NCI-H146 (cell line): Measurements from ENCODE around the gene RSPO4.
A peak's percentile ranks its signal among the peaks of the same experiment; 100 is the strongest.
"Not testable (repeated sequence)": the region's sequence is repeated elsewhere in the genome, so short reads cannot be mapped to it uniquely, and the experiment has no call there.

Experiments
- DNase-seq: peaks from one replicate; lab custom pipeline; 2025; lab: John Stamatoyannopoulos, UW

Gene RSPO4

DNA sequence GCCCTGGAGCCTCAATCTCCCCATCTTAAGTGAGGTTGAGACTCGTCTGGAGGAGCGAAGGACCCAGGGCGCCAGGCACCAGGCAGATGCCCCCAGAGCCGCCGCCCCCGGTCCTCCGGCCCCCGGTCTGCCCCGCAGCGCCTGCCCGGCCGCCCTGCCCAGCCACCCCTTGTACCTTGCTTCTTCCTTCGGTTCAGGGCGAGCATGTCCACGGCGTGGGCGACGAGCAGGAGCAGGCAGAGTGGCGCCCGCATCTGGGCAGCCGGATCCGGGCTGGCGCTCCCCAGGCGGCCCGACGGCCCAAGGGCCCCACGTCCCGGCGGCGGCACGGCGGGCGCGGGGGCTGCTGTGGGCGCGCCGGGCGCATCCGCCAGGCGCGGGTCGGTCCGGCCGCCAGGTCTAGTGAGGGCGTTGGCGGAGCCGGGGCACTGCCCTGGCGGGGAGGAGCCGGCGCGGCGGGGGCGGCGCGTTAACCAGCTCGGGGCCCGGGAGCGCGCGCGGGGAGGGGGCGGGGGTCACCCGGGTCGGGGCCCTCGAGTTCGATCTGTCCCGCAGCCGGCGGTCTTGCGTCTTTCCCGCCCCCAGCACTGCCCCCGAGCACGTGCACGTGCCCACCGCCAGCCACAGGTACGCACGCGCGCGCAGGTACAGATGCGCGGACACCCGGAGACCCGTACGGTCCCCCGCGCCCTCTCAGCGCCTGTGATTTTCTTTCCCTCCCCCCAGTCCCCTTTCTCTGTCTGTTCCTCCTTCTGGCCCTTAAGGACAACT lies at the start of gene RSPO4:
Gene RSPO4, minus strand, starts transcription at position 401 of the 771 bp plus-strand sequence. Its CDS starts 147 bp downstream, at position 254.
- peak; percentile 41 for DNase-seq

DNA sequence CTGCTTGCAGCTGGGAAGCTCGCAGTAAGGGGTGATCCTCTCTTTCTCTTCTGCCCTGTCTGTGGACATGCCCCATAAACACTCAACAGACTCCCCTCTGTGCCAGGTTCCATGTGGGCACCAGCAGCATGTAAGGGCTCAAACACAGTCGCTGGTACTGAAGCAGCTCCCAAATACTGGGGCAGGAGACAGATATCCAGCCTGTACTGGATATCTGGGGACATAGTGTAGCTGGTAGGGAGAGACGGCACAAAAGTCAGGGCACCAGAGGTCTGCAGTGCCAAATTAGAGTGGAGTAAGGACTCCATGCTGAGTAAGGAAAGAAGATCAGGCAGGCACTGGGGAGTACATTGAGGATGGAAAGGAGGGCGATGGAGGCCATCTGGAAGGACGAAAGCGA lies 48.3 kb upstream of the RSPO4 start:
- no peak for DNase-seq

DNA sequence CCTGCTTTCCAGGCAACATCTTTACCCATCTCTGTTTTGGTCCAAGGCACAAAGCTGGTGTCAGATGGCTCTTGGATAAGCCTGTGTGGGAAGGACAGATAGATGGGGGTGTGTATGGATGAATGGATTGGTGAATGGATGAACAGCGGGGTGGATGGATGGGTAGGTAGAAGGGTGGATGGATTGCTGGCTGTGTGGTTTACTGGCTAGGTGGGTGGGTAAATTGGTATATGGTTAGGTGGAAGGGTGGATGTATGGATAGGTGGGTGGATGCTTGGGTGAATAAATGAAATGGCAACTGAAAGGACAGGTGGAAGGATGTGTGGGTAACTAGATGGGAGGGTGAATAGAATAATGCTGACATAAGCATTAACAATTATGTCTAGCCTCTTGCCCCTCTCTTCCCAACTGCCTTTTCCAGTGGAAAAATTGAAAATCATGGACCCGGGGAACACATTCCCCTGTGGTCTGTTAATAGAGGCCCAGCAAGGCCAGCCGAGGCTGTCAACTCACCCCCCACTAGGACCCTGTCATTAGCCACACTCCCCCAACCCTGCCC lies 43.8 kb upstream of the RSPO4 start:
- DNase-seq, result no peak

DNA sequence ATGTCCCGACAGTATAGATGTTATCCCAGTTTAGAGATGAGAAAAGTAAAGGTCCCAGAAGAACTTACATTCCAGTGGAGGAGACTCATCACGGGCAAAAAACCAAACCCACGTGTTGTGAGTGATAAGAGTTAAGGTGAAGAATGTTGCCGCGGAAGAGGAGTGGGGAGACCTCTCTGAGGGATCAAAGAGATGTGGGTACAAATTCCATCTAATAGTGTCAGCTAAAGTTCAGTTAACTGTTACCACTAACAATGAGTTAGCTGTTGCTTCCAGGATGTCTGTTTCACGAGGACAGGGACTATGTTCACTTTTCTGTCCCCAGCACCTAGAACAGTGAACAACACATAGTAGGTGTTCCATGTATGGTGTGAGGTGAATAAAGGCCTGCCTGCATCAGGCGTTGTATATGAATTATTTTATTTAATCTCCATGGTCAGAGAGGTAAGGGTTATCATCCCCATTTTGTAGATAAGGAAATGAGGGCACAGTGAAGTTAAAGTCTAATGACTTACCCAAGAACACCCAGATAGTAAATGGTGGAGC lies 39.8 kb upstream of the RSPO4 start:
- DNase-seq, result no peak

DNA sequence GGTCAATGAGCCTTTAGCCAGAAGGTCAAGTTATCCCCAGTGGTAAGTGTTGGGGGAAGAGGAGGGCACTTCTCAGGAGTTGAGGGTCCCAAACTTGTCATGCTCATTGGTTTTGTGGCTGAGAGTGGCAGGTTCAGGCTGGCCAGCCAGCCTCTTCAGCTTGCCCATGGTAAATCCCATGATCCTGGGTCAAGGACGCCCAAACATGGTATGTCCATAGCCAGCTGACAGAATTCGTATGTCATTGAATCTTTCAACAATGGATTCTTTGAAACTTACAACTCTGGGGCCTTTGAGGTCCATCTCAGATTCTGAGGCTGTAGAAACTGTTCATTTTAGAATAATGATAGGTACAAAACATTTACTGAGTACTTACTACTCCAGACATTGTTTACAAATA lies 36.1 kb upstream of the RSPO4 start:
- DNase-seq, result no peak

DNA sequence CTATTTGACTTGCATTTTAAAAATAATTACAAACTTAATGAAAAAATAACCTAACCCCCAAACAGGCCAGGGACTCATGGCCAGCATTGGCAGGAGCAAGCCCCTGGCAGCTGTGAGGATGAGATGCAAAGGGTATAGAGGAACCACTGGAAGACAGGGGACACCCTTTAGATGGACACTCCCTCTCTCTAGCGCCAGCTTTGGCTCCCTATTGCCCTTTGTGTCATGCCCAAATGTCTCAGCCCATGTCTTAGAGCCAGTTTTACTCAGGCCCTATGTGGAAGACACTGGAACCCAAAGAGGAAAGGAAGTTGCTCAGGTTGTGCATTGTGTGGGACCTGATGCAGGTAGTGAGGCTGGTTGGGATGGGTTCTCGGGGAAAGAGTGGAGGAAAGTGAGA lies 34.9 kb upstream of the RSPO4 start:
- no peak for DNase-seq

DNA sequence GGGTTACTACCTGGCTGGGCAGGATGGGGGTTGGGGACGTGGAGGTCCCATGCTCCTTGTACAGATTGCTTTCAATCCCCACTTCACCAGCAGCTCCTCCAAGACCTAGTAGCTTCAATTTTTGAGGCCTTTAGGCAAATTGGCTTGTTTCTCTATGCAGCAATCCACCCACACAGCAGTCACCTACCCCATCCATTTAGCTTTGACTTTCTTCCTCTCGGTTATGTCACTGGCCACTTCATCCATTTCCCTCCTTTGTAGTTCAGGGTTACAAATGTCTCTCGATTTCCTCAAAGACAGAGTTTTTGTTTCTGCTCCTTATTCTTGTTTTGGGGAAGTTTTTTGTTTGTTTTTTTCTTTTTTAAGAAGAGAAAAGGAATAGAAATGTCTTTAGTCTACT lies 33.4 kb upstream of the RSPO4 start:
- DNase-seq, result no peak

DNA sequence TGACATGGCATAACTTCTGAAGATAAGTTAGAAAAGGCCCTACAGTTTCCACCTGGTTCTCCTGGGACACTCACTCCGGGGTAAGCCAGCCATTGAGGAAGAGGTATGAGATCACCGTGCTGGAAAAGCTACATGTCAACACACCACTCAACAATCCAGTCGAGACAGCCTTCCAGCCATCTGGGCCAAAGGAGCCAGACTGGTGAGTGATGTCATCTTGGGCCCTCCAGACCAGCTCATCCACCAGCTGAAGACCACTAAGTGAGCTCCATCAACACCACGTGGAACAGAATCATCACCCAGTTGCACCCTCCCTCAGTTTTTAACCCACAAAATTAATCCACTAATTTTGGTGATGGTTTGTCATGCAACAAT lies 32.3 kb upstream of the RSPO4 start:
- no peak for DNase-seq

DNA sequence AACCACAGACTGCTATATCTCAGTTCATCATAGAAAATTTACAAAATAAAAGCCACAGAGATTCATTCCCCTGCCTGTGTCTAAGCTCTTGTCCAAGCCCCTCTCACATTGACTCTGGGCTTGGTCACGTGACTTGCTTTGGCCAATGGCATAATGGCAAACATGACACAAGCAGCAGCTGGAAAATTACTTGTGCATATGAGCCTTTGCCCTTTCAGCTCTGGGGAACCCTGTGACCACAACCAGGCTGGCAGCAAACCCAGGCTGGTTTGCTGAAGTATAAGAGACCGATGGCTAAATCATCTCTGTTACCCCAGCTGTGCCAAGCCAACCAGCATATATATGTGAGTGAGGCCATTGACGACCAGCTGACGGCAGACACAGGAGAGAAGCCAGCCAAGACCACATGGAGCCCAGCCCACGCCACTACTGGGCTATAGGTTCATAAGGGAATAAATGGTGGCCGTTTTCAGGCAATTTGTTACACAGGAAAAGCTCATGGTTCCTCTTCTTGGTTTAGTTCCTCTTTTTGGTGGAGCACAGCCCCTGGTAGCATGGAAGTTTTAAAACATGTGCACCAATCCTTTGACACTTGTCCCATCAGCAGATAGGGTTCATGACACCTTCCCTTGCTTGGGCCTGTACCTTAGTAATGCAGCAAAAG lies 31.8 kb upstream of the RSPO4 start:
- DNase-seq, result no peak

DNA sequence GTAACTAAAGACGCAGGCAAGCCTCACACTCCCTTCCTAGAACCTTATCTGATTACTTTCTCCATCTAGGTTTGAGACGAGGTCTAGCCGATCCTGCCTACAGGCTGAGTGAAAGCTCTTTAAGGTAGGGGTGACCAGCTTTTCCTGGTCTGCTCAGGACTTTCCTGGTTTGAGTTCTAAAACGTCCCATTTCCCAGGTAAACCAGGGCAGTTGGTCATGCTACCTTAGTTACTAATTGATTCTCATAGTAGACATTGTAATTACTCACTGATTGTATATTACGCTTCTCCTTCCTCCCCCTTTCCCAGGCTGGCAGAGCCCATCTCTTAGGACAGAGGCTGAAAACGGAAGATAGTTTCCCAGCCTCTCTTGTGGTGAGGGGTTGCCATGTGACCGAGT lies 27.9 kb upstream of the RSPO4 start:
- DNase-seq, result no peak

DNA sequence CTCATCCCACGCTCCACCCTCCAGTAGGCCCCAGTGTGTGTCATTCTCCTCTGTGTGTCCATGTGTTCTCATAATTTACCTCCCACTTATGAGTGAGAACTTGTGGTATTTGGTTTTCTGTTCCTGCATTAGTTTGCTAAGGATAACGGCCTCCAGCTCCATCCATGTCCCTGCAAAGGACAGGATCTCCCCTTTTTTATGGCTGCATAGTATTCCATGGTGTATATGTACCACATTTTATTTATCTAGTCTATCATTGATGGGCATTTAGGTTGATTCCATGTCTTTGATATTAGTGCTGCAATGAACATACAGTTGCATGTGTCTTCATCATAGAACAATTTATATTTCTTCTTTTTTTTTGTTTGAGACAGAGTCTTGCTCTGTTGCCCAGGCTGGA lies 24.1 kb upstream of the RSPO4 start:
- not testable (repeated sequence) for DNase-seq

DNA sequence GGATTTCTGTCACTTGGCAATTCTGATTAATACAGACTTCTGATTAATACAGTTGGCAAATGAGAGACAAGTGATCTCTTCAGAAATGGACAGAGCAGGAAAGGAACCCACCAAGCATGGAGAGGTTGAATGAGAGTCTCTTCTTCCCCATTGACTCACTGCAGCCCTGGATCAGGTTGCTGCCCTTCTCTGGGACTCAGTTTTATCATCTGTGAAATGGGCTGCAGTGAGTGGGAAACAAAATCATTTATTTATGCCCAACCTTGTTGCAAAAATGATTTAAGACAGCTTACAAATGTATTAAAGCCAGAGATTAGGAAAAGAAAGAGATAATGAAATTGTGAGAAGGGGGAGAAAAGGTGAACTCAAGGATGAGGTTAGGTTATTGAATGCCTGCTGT lies 20.8 kb upstream of the RSPO4 start:
- DNase-seq, result no peak

DNA sequence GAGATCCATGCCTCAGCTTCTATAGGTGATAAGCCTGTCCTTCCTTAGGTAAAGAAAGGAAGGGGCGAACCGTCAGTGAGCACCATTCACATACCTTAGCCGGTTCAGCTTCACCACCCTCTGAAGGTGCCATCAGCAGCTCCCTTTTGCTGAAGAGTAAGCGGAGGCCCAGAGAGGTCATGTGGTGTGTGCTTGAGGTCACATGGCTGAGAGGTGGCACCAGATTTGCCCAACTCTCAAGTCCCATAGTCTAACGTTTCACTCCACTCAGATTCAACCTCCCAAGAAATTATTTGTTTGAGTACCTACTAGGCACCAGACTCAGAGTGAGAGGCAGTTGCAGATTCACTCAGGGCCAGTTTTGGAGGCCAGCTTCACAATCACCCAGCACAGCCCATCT lies 18.5 kb upstream of the RSPO4 start:
- DNase-seq, result no peak

DNA sequence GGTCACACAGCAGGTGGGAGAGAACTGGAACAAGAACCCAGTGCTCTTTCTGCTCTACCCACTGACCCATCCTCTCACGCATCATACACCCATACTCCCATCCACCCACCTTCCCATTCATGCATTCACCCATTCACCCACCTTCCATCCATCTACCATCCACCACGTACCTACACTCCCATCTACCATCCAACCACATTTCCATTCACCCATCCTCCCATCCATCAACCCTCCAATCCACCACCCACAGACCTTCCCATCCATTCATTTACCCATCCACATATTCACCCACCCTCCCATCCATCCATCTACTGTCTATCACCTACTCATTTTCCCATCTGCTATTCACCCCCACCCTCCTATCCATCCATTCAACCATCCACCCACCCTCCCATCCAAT lies 17.2 kb upstream of the RSPO4 start:
- DNase-seq, result no peak

DNA sequence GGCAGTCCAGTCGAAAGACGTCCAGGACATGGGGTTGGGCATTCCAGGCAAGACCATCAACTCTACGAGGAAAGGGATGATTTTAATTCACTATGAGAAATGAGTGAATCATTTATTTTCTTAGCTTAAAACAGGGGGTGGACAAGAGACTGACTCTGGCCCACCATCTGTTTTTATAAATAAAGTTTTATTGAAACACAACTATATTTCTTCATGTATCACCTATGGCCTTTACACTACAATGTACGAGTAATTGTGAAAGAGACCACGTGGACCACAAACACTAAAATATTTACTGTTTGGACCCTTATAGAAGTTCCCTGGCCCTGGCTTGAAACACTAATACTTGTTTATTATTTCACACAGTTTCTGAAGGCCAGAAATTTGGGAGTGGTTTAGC lies 15.6 kb upstream of the RSPO4 start:
- no peak for DNase-seq

DNA sequence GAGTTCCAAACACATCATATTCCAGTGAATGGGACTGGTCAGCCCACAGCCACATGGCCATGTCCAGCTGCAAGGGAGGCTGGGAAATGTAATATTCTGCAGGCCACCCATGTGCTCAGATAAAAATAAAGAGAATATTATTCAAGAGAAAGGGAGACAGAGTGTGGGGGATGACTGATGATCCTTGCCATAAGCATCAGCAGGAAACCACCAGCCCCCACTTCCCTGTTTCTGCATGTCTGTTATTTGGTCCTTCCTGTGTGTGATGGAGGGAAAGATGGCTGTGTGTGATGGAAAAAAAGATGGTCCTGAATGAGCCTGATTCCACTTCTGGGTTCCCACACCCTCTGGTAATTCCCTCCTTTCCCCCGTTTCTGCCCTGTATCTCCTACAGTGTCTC lies 13.1 kb upstream of the RSPO4 start:
- DNase-seq, result no peak

DNA sequence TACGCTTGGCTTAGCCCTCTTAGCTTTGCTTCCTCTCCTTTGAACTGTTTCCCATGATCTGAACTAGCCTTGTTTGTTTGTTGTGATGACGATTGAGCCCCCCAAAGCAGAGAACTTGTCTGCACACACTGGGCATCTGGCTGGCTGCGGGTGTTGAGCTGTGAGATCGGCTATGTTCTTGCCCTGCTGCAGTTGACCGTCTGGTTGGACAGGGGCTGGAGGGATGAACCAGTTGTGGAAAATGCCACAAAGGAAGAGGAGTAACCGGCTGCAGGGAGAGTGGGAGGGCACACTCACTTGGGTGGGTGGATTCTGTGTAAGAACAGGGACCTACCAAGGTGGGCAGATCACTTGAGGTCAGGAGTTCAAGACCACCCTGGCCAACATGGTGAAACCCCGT lies 12.4 kb upstream of the RSPO4 start:
- DNase-seq, result no peak

DNA sequence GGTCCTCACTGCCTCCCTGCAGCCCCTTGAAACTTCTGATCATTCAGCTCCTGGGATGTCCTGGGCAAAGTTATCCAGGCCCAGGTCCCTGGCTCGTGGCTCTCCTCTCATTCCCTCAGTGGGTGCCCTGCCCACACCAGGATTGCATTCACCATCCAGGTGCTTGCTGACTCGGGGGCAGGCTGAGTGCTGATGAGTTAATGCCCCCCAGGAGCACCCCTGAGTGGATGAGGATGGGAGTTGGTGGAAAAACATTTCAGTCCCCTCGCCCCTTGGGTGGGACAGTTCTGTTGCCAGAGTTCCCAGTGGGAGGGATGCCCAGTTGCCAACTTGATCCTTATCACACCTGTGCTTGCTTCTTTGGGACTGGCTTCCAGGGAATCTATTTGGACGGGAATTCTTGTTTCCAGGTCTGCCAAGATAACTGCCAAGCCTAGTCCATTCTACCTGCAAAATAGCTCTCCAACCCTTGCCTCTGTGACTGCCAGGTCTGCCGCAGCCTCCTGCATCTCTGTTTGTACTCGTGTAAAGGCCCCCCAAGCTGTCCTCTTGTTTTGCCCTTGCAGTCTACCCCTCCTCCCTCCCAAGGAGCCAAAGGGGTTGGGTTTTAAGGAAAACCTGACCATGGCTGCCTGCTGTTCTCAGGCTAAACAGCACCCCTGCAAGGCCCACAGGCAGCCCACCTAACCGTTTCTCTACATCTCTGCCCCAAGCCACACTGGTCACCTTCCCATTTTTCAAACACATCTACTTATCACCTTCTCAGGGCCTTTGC lies 11.6 kb upstream of the RSPO4 start:
- no peak for DNase-seq

DNA sequence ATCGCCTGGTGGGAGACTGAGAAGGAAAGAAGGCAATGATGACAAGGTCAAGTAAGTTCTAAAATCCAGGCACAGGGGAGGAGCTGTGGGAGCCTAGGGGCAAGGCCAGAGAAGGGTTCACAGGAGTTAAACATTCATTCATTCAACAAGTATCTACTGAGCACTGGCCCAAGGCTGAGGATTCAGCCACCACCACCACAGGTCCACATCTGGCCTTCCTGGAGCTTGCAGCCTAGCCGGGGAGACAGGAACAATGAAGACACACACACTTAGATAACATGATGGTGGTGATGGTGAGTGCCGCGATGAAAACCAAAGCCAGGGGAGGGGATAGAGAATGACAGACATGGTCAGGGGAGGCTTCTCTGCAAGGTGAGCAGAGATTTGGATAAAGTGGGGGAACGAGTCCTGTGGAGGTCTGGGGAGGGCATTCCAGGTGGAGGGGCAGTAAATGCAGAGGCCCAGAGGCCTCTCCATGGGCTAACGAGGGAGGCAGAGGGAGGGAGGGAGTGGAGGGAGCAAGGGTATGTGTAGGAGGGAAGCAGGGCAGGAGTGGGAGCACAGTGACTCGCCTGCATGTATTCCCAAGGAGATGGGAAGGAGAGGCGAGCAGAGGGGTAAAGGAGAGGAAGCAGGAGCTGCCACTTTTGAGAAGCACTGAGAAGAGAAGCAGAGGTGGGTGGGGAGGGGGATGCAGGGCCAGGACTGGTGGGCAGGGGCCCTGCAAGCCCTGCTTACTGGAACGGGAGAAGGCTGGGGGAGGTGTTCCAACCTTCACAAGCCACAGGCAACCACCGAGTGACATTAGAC lies 10.5 kb upstream of the RSPO4 start:
- DNase-seq, result no peak

DNA sequence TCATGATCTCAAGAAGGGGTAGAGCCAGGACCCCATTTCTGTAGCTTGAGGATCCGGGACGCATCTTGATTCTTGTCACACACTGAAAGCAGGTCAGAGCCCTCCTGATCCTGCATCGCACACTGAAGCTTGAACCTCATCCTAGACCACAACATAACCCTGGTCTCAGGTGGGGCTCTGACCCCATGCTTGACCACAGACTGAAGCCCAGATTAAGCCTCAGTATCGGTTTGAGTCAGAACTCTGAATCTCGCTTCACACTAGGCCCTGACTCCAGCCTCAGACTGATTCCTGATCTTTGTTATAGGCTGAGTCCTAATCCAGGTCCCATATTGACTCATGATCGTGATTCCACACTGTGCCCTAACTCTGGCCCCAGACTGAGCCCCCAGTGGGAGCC lies 8.5 kb upstream of the RSPO4 start:
- no peak for DNase-seq

DNA sequence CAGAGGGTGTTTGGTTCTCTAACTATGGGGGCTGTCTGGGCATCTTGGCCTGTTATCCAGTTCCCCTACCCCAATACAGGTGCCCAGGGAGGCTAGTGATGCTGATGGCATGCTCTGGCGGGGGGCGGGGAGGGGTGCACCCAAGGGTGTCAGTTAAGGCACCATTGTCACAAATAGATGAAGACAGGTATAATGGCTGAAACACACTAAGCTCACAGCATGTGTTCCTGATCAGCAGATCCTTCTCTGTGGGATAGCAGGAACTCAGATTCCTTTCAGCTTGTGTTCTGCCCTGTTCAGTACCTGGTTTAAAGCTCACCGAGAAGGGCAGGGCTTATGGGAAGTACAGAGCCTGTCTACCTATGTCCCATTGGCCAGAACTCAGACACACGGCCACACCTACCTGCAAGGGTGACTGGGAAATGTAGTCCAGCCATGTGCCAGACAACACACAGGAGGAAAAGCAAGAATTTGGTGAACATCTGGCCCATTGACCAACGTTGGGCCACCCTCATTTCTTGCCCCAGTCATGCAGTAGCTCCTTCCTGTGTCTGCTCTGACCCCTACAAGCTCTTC lies 3.4 kb upstream of the RSPO4 start:
- peak; percentile 19 for DNase-seq
